DND-41 (cell line): ENCODE data around the gene HERC3.

Source experiments
- ATAC-seq: fragments of 200-7000 bp; cut with Tn5 transposase; 3 replicates; pipeline ENCODE4 v1.9.1; 2021; ENCODE audit warnings: low read depth; ENCODE audit not compliant: insufficient read depth
- DNase-seq: peaks from one replicate; pipeline ENCODE4 v3.0.0-alpha.2; 2020
- H2AFZ ChIP-seq: 2 replicates; pipeline ENCODE4 v1.6.0; 2012; ENCODE audit warnings: low read depth, low read length
- H3K27ac ChIP-seq: 2 replicates; pipeline ENCODE4 v1.5.1; 2012; ENCODE audit warnings: low read length, inconsistent platforms
- H3K27me3 ChIP-seq: fragments of 200-600 bp; sonication (generic); 2 replicates; pipeline ENCODE4 v1.6.0; 2012; ENCODE audit warnings: low read length, mild to moderate bottlenecking, inconsistent platforms; ENCODE audit not compliant: insufficient read depth, poor library complexity
- H3K36me3 ChIP-seq: 2 replicates; pipeline ENCODE4 v1.5.1; 2012; ENCODE audit warnings: low read length, inconsistent platforms; ENCODE audit not compliant: insufficient read depth
- H3K4me1 ChIP-seq: 2 replicates; pipeline ENCODE4 v1.5.1; 2012; ENCODE audit warnings: mild to moderate bottlenecking, low read length; ENCODE audit not compliant: insufficient read depth
- H3K4me2 ChIP-seq: 2 replicates; pipeline ENCODE4 v1.6.0; 2012; ENCODE audit warnings: mild to moderate bottlenecking, moderate library complexity, low read length, inconsistent platforms; ENCODE audit not compliant: insufficient read depth
- H3K4me3 ChIP-seq, 2 experiments: fragments of 200-600 bp in 1 of 2; shearing (Covaris generic) in 1 of 2; 2 replicates each; pipeline ENCODE4 v1.5.1; 2012 to 2016; ENCODE audit warnings: inconsistent platforms in 2 of 2, low read length in 2 of 2, mild to moderate bottlenecking in 2 of 2, low read depth in 1 of 2, moderate library complexity in 1 of 2
- H3K79me2 ChIP-seq: 2 replicates; pipeline ENCODE4 v1.6.0; 2012; ENCODE audit warnings: low read length, inconsistent platforms; ENCODE audit not compliant: insufficient read depth
- H3K9ac ChIP-seq: 2 replicates; pipeline ENCODE4 v1.6.0; 2012; ENCODE audit warnings: low read depth, mild to moderate bottlenecking, inconsistent platforms, low read length, moderate library complexity
- H3K9me3 ChIP-seq: 2 replicates; pipeline ENCODE4 v1.5.1; 2012; ENCODE audit warnings: low read length, moderate library complexity, mild to moderate bottlenecking, inconsistent platforms; ENCODE audit not compliant: insufficient read depth, severe bottlenecking
- H4K20me1 ChIP-seq: 2 replicates; pipeline ENCODE4 v1.6.0; 2012; ENCODE audit warnings: low read length; ENCODE audit not compliant: insufficient read depth
- EZH2 ChIP-seq: IDR thresholded peaks from 3 replicates; pipeline ENCODE4 v1.6.1; 2012; ENCODE audit warnings: borderline replicate concordance, low read depth, mild to moderate bottlenecking, moderate library complexity, low read length, inconsistent platforms; ENCODE audit not compliant: severe bottlenecking
- TF ChIP-seq, protein P1 (sequence below): IDR thresholded peaks from 2 replicates; pipeline ENCODE4 v1.5.1; 2012; ENCODE audit warnings: borderline replicate concordance, low read length, moderate library complexity, mild to moderate bottlenecking; ENCODE audit not compliant: poor library complexity, severe bottlenecking; ENCODE audit errors: extremely low read depth

Gene HERC3

DNA sequence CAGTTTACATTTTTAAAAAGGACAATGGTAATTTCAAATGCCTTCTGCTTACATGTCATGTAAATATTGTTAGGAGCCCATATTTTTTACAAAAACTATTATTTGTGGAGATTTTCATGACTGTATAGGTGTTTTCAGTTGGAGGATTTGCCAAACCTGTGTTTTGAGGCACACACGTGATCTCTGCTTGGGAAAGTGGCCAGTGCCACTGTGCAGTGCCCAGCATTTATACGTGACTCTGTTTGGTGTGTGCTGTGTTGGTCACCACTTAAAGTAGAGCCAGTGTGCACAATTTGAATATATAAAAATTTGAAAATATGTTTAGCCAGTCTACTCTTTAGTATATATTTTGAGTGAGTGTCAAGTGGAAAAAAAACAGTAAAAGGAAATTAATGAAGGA lies 132.1 kb downstream of the HERC3 start:
- no peak overlapping the region for H3K4me2 ChIP-seq
- TF ChIP-seq, protein P1, sequence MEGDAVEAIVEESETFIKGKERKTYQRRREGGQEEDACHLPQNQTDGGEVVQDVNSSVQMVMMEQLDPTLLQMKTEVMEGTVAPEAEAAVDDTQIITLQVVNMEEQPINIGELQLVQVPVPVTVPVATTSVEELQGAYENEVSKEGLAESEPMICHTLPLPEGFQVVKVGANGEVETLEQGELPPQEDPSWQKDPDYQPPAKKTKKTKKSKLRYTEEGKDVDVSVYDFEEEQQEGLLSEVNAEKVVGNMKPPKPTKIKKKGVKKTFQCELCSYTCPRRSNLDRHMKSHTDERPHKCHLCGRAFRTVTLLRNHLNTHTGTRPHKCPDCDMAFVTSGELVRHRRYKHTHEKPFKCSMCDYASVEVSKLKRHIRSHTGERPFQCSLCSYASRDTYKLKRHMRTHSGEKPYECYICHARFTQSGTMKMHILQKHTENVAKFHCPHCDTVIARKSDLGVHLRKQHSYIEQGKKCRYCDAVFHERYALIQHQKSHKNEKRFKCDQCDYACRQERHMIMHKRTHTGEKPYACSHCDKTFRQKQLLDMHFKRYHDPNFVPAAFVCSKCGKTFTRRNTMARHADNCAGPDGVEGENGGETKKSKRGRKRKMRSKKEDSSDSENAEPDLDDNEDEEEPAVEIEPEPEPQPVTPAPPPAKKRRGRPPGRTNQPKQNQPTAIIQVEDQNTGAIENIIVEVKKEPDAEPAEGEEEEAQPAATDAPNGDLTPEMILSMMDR: no peak
- TF ChIP-seq EZH2: no peak

DNA sequence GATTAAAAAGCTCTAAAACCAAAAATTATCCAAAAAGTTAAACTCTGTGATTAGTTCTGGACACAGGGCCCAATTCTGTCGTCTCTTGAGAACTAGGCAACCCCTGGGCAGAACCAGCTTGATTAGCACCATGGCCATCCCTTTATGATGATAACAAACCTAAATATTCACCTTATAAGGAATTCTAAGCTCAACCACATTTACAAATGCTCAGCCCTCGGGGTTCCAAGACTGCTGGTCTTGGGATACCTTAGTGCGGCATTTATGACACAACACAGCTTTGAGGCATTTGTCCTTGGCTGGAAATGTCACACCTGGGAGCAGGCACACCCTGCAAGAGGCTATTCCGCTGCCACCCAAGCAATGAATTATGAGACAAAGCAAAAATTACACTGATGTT lies 132.9 kb downstream of the HERC3 start:
- no peaks in the 10 kb centered on the region for H3K9me3 ChIP-seq
- no peak for DNase-seq
- no peak overlapping the region for H3K4me2 ChIP-seq
- H3K4me3 ChIP-seq: no peak overlapping the region
- TF ChIP-seq EZH2: no peak
- TF ChIP-seq, protein P1: no peak
- no peak for ATAC-seq
- peaks cover 31% of the 10 kb centered on the region for H3K36me3 ChIP-seq
- no peak overlapping the region for H2AFZ ChIP-seq
- no peaks in the 10 kb centered on the region for H4K20me1 ChIP-seq
- H3K9ac ChIP-seq: no peak overlapping the region
- no peaks in the 10 kb centered on the region for H3K27me3 ChIP-seq
- H3K27ac ChIP-seq: no peak overlapping the region
- no peaks in the 10 kb centered on the region for H3K79me2 ChIP-seq
- H3K4me1 ChIP-seq: no peaks in the 10 kb centered on the region

More for the DNA sequence above, 132.1 kb downstream of the HERC3 start:
- Histone ChIP-seq H3K9me3 (no peaks in the 10 kb centered on the region), H3K27me3 (no peaks in the 10 kb centered on the region), H2AFZ (no peak overlapping the region), H3K9ac (no peak overlapping the region), H3K79me2 (no peaks in the 10 kb centered on the region), H3K4me3 (no peak overlapping the region), H3K27ac (no peak overlapping the region), H3K4me1 (no peaks in the 10 kb centered on the region), H4K20me1 (no peaks in the 10 kb centered on the region), H3K36me3 (peaks cover 29% of the 10 kb centered on the region)
- DNase-seq (no peak), ATAC-seq (no peak)

DNA sequence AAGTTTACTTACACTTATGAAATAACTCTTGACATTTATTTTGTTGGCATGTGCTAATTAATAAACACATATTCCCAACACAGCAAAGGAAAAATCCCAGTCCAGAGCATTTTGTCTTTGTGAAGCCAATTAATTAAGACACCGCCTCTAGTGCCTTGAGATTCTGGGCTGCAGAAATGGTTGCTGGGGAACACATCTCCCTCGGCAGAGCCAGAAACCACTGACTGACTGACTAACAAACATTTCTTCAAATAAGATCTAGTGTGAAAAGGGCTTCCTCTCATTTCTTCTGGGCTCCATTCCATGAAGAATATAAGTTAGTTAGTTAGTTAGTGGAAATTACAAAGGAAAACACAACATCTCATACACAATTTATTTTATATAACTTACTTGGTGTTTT lies 133.7 kb downstream of the HERC3 start:
- H2AFZ ChIP-seq: no peak overlapping the region
- no peak overlapping the region for H3K4me3 ChIP-seq
- no peak overlapping the region for H3K4me2 ChIP-seq
- no peak overlapping the region for H3K9ac ChIP-seq
- DNase-seq (no peak), ATAC-seq (no peak)
- H4K20me1 ChIP-seq: no peaks in the 10 kb centered on the region
- no peaks in the 10 kb centered on the region for H3K27me3 ChIP-seq
- TF ChIP-seq EZH2: no peak
- TF ChIP-seq, protein P1: no peak
- H3K79me2 ChIP-seq: no peaks in the 10 kb centered on the region
- no peaks in the 10 kb centered on the region for H3K9me3 ChIP-seq
- peaks cover 31% of the 10 kb centered on the region for H3K36me3 ChIP-seq
- no peaks in the 10 kb centered on the region for H3K4me1 ChIP-seq
- no peak overlapping the region for H3K27ac ChIP-seq

DNA sequence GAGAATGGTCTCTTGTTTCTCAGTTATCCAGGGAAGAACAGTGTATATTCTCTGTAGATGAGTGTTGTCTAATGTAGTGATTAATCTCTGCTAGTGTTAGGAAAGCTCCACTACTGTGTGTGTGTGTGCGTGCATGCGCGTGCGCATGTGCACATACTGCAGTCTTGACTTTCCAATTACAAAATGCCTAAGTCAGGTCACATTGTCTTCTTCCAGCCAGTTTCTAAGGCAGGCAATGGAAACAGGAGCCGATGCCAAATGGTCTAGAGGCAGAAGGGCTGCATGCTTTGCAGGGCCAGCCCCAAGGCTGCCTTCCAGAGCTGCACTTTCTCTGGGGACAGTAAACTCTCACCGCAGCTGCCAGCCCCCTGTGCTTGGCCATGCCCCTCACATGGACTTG lies 135.9 kb downstream of the HERC3 start:
- H3K4me1 ChIP-seq: no peaks in the 10 kb centered on the region
- H3K9ac ChIP-seq: no peak overlapping the region
- ATAC-seq (no peak), DNase-seq (no peak)
- H3K4me2 ChIP-seq: no peak overlapping the region
- H3K79me2 ChIP-seq: no peaks in the 10 kb centered on the region
- no peak for TF ChIP-seq EZH2
- TF ChIP-seq, protein P1: no peak
- H2AFZ ChIP-seq: no peak overlapping the region
- H3K27me3 ChIP-seq: no peaks in the 10 kb centered on the region
- H4K20me1 ChIP-seq: no peaks in the 10 kb centered on the region
- no peak overlapping the region for H3K27ac ChIP-seq
- no peaks in the 10 kb centered on the region for H3K9me3 ChIP-seq
- H3K4me3 ChIP-seq: no peak overlapping the region
- peaks cover 25% of the 10 kb centered on the region for H3K36me3 ChIP-seq
